ENCODE results near the gene EYA2. TPM values are rescaled to one million over a fixed set of nuclear protein-coding genes. Genes with fewer than 3 reads are reported as not detected.

The EYA2 gene
- total RNA-seq, 1 experiment from 2014 or later, result not detected

- peaks cover 13% of the 10 kb centered on the region for H3K27me3 Mint-ChIP-seq (ENCODE audit: insufficient read depth, unreplicated experiment)
- no peaks in the 10 kb centered on the region for H3K36me3 Mint-ChIP-seq (ENCODE audit: insufficient read depth, unreplicated experiment)
- no peak for TF ChIP-seq CTCF (IDR thresholded peaks at IDR 0.05; ENCODE audit: unreplicated experiment)
- intact Hi-C loops (cut with micrococcal nuclease), result no loop called here
- no peaks in the 10 kb centered on the region for H3K9me3 Mint-ChIP-seq (ENCODE audit: unreplicated experiment)
- ChIA-PET POLR2A (interaction anchor here (0.6 kb wide), 1 partner anchor 220 kb away, joined by 3 read pairs; no protein-coding TSS in a partner anchor), CTCF (interaction anchor here (0.7 kb wide), 1 partner anchor 25 kb away, joined by 3 read pairs; no protein-coding TSS in a partner anchor)
- no peak overlapping the region for H3K4me3 Mint-ChIP-seq (ENCODE audit: unreplicated experiment)
- H3K4me1 Mint-ChIP-seq (ENCODE audit: insufficient read depth, unreplicated experiment), result peaks cover 8% of the 10 kb centered on the region
- DNase-seq (ENCODE audit: unreplicated experiment), result no peak
- no peak overlapping the region for H3K27ac Mint-ChIP-seq (ENCODE audit: low read depth, unreplicated experiment)
- BruUV-seq (replicated peaks), result no TSS peak
Observed at GRCh38 chr20:46991880-46992639, 97.4 kb downstream of the EYA2 start.

GRCh38 chr20:46992640-46993035 lies 98.0 kb downstream of the EYA2 start:
- ChIA-PET POLR2A (interaction anchor here (0.6 kb wide), 1 partner anchor 221 kb away, joined by 3 read pairs; no protein-coding TSS in a partner anchor), CTCF (interaction anchor here (0.7 kb wide), 1 partner anchor 25 kb away, joined by 3 read pairs; no protein-coding TSS in a partner anchor)
- Mint-ChIP-seq H3K36me3 (ENCODE audit: insufficient read depth, unreplicated experiment) (no peaks in the 10 kb centered on the region), H3K27ac (ENCODE audit: low read depth, unreplicated experiment) (no peak overlapping the region), H3K4me1 (ENCODE audit: insufficient read depth, unreplicated experiment) (peaks cover 8% of the 10 kb centered on the region), H3K27me3 (ENCODE audit: insufficient read depth, unreplicated experiment) (peaks cover 13% of the 10 kb centered on the region), H3K9me3 (ENCODE audit: unreplicated experiment) (no peaks in the 10 kb centered on the region), H3K4me3 (ENCODE audit: unreplicated experiment) (no peak overlapping the region)
- no peak for TF ChIP-seq CTCF (IDR thresholded peaks at IDR 0.05; ENCODE audit: unreplicated experiment)
- no TSS peak for BruUV-seq (replicated peaks)
- intact Hi-C loops (cut with micrococcal nuclease), result no loop called here
- no peak for DNase-seq (ENCODE audit: unreplicated experiment)

DNA sequence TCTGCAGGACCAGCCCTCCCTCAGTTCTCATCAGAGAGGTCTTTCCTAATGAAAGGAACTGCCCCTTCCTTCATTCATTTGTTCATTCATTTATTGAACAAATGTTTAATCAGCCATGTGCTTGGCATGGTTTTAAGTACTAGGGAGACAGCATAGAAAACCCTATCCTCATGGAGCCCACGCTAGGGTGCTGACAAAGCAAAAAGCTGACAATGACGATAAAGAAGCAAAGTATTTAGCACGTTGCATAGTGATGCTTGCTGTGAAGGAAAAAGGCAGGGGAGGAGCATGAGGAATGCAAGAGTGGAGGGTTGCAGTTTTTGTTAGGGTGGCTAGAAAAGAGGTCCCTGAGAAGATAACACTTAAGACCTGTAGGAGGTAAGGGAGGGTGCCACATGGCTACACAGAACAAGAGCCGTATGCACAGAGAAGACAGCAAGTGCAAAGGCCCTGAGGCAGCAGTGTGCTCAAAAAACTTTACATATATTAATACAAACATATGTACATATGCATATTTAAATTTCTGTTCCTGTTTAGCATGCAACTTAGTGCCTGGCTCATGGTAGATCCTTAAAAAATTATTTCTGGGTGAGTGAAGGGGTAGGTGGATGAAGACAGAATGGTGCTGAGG lies 98.9 kb downstream of the EYA2 start:
- BruUV-seq (replicated peaks), result no TSS peak
- H3K27ac Mint-ChIP-seq (ENCODE audit: low read depth, unreplicated experiment), result no peak overlapping the region
- intact Hi-C loops (cut with micrococcal nuclease), result no loop called here

More for the DNA sequence above, 98.9 kb downstream of the EYA2 start:
- Mint-ChIP-seq H3K27me3 (ENCODE audit: insufficient read depth, unreplicated experiment) (peaks cover 13% of the 10 kb centered on the region), H3K9me3 (ENCODE audit: unreplicated experiment) (no peaks in the 10 kb centered on the region), H3K36me3 (ENCODE audit: insufficient read depth, unreplicated experiment) (no peaks in the 10 kb centered on the region), H3K4me3 (ENCODE audit: unreplicated experiment) (no peak overlapping the region), H3K4me1 (ENCODE audit: insufficient read depth, unreplicated experiment) (peaks cover 8% of the 10 kb centered on the region)
- DNase-seq (ENCODE audit: unreplicated experiment), result no peak
- POLR2A ChIA-PET, result no interaction called here
- CTCF ChIA-PET, result no interaction called here
- TF ChIP-seq CTCF (IDR thresholded peaks at IDR 0.05; ENCODE audit: unreplicated experiment), result no peak

All from MCF 10A (cell line).